Mesothelial cell of epicardium (in vitro differentiated cells): ENCODE results near the gene FRMPD1. TPM values are rescaled to one million over a fixed set of nuclear protein-coding genes. Genes with fewer than 3 reads are reported as not detected.

Experiments used
- DNase-seq, 2 experiments: peaks; one replicate each; pipeline ENCODE4 v3.0.0; 2021; ENCODE audit warnings: low spot score in 2 of 2; ENCODE audit not compliant: unreplicated experiment in 2 of 2
- H3K27ac Mint-ChIP-seq: 2 replicates; pipeline ENCODE4 v1.8.0; 2021; ENCODE audit warnings: mixed read lengths
- H3K27me3 Mint-ChIP-seq: 2 replicates; pipeline ENCODE4 v1.8.0; 2021; ENCODE audit warnings: low read depth, mixed read lengths
- H3K36me3 Mint-ChIP-seq: 2 replicates; pipeline ENCODE4 v1.8.0; 2021; ENCODE audit warnings: mixed read lengths
- H3K4me1 Mint-ChIP-seq: 2 replicates; pipeline ENCODE4 v1.8.0; 2021; ENCODE audit warnings: mixed read lengths
- H3K4me3 Mint-ChIP-seq: 2 replicates; pipeline ENCODE4 v1.8.0; 2021; ENCODE audit warnings: mild to moderate bottlenecking, moderate library complexity, mixed read lengths
- H3K9me3 Mint-ChIP-seq: 2 replicates; pipeline ENCODE4 v1.8.0; 2021; ENCODE audit warnings: mixed read lengths
- total RNA-seq: library from RNA; stranded (reverse); gene quantifications from 3 replicates; pipeline ENCODE4 v1.2.1, GENCODE V29; 2021
- TF ChIP-seq, protein P1 (sequence below): fragments of 200-600 bp; sonication (generic); IDR thresholded peaks from one replicate; pipeline ENCODE4 v1.5.0; 2021; ENCODE audit warnings: antibody characterized with exemption; ENCODE audit not compliant: unreplicated experiment

FRMPD1 gene
- total RNA-seq, 1 donor from 2014 or later, result 0.45 TPM

DNA sequence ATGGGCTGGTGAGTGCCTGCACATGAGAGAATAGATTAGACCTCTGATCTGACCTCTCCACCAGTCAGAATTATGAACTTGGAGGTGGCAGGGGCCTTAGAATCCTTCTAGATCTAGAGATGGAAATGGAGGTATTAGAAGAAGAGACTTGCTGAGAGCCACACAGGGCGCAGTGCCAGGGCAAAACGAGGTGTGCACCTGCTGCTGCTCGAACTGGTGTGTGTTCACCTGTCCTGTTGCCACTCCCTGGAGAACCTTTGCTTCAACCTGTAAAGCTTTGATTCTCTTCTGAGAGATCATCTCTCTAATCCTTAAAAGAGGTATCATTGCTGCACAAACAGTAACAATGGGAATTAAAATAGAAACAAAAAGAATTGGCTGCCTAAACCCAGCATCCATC lies 24.9 kb downstream of the FRMPD1 start:
- Mint-ChIP-seq H3K27ac (no peak overlapping the region), H3K4me1 (no peaks in the 10 kb centered on the region), H3K36me3 (no peaks in the 10 kb centered on the region), H3K4me3 (no peak overlapping the region), H3K9me3 (no peaks in the 10 kb centered on the region), H3K27me3 (peaks cover 86% of the 10 kb centered on the region)
- TF ChIP-seq, protein P1, sequence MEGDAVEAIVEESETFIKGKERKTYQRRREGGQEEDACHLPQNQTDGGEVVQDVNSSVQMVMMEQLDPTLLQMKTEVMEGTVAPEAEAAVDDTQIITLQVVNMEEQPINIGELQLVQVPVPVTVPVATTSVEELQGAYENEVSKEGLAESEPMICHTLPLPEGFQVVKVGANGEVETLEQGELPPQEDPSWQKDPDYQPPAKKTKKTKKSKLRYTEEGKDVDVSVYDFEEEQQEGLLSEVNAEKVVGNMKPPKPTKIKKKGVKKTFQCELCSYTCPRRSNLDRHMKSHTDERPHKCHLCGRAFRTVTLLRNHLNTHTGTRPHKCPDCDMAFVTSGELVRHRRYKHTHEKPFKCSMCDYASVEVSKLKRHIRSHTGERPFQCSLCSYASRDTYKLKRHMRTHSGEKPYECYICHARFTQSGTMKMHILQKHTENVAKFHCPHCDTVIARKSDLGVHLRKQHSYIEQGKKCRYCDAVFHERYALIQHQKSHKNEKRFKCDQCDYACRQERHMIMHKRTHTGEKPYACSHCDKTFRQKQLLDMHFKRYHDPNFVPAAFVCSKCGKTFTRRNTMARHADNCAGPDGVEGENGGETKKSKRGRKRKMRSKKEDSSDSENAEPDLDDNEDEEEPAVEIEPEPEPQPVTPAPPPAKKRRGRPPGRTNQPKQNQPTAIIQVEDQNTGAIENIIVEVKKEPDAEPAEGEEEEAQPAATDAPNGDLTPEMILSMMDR, result no peak
- no peak for DNase-seq

DNA sequence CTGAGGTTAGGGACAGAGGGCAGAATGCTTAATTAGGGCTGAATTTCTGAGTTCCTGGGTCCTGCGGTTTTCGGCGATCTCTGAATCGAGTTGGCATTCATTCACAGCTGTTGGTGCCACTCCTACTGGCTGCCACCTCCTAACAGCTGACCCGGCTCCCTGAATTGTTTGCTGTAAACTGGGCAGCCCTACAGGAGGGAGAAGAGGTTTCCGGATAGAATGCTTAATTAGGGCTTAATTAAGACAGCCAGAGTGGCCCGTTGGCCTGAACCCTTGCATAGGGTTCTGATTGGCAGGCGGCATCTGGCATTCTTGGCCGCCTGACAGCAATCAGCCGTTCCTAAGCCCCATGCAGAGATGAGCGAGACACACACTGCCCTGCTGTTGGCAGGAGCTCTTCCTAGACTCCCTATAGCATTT lies 25.7 kb downstream of the FRMPD1 start:
- H3K4me3 Mint-ChIP-seq, result no peak overlapping the region
- no peaks in the 10 kb centered on the region for H3K36me3 Mint-ChIP-seq
- H3K9me3 Mint-ChIP-seq, result no peaks in the 10 kb centered on the region
- no peaks in the 10 kb centered on the region for H3K4me1 Mint-ChIP-seq
- H3K27me3 Mint-ChIP-seq, result peaks cover 83% of the 10 kb centered on the region
- TF ChIP-seq, protein P1, result no peak
- DNase-seq, result no peak
- no peak overlapping the region for H3K27ac Mint-ChIP-seq

DNA sequence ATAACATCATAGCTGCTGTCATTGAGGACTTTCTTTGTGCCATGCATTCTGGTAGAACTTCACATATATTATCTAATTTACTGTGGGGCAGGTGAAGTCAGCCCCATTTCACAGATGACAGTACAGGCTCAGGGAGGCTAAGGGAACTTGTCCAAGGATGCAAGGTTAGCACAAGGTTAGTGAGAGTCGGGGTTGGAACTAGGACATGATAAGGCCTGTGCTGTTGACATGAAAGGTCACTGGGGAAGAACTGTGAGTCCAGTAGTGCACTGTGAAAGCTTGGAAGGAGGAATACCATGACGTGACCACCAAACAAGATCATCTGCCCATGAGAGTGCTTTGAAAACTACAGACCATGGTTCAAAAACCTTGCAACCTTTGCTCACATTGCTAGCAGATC lies 26.7 kb downstream of the FRMPD1 start:
- no peak for DNase-seq
- Mint-ChIP-seq H3K4me3 (no peak overlapping the region), H3K27ac (no peak overlapping the region), H3K4me1 (no peaks in the 10 kb centered on the region), H3K36me3 (no peaks in the 10 kb centered on the region), H3K27me3 (peaks cover 83% of the 10 kb centered on the region), H3K9me3 (no peaks in the 10 kb centered on the region)
- TF ChIP-seq, protein P1, result no peak

DNA sequence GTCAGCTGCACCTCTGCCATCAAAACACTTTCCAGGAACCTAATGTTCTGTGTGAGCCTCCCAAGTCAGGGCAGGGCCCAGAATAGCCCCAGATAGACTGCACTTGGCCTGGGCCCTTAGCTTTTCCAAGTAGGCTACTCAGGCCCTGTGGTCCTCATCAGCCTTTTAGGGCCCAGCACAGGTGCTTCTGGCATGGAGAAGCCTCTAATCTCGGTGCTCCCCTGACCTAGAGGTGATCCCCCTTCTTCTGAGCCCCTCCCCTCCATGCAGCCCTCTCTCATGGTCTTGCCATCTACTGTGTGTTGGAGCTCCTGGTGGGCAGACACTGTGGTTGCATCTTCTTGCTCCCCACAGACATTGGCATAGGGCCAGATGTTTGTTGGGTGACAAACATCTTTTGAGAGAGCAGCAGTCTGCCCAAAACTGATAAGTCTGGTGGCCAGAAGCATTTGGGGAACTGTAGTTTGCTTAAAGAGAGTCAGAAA lies 28.1 kb downstream of the FRMPD1 start:
- H3K36me3 Mint-ChIP-seq, result no peaks in the 10 kb centered on the region
- DNase-seq, result no peak
- peaks cover 82% of the 10 kb centered on the region for H3K27me3 Mint-ChIP-seq
- H3K27ac Mint-ChIP-seq, result no peak overlapping the region
- TF ChIP-seq, protein P1, result no peak
- H3K9me3 Mint-ChIP-seq, result no peaks in the 10 kb centered on the region
- H3K4me1 Mint-ChIP-seq, result no peaks in the 10 kb centered on the region
- no peak overlapping the region for H3K4me3 Mint-ChIP-seq

DNA sequence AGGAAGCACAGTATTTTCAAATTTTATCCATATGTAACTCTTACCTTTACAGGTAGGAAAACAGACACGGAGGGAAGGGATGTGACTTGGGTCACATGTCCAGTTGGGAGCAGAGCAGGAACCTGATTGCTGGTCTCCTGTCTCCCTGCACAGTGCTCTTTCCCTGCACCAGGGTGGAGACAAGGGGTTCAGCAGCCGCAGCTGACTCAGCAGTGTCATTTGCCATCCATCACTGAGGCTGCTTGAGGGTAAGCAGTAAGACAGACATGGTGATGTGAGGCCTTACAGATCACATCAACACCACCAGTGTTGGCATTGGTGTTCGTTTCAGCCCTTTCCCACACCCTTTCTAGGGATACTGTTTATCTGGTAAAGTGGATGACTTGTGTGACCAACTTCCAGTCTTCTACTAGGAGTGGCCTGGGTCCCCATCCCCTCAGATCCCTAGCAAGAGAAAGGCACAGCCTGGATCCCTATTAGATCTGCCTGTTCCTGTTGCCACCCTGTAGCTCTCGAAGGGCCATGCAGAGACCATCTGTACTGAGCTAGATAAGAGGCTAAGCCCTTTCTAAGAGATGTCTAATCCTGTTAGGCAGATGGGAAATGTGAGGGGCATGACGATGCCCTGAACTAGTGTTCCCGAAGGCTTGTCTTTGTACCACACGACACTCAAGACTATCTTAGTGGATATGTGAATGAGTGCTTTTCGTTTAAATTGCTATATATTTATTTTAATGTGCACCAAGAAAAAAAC lies 29.1 kb downstream of the FRMPD1 start:
- H3K27ac Mint-ChIP-seq, result no peak overlapping the region
- no peaks in the 10 kb centered on the region for H3K9me3 Mint-ChIP-seq
- H3K27me3 Mint-ChIP-seq, result peaks cover 81% of the 10 kb centered on the region
- no peak for DNase-seq
- TF ChIP-seq, protein P1, result no peak
- H3K4me3 Mint-ChIP-seq, result no peak overlapping the region
- no peaks in the 10 kb centered on the region for H3K4me1 Mint-ChIP-seq
- H3K36me3 Mint-ChIP-seq, result no peaks in the 10 kb centered on the region

DNA sequence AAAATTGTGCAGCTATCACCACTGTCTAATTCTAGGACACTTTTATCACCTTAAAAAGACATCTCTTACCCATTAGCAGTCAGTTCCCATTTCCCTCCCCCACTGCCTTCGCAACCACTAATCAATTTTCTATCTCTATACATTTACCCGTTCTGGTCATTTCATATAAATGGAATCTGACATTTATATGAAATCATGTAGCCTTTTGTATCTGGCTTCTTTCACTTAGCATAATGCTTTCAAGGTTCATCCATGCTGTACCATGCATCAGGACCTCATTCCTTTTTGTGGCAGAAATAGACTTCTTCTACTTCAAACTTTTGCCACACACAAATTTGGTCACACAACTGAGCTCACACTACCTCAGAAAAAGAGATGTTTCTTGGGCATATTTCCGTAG lies 32.2 kb downstream of the FRMPD1 start:
- H3K4me3 Mint-ChIP-seq, result no peak overlapping the region
- H3K36me3 Mint-ChIP-seq, result no peaks in the 10 kb centered on the region
- H3K4me1 Mint-ChIP-seq, result no peaks in the 10 kb centered on the region
- TF ChIP-seq, protein P1, result no peak
- no peaks in the 10 kb centered on the region for H3K9me3 Mint-ChIP-seq
- no peak overlapping the region for H3K27ac Mint-ChIP-seq
- peaks cover 74% of the 10 kb centered on the region for H3K27me3 Mint-ChIP-seq
- no peak for DNase-seq
